ENCODE measurements around the gene NUP210.
A peak's percentile ranks its signal among the peaks of the same experiment; 100 is the strongest.
"Not testable (repeated sequence)": the region's sequence is repeated elsewhere in the genome, so short reads cannot be mapped to it uniquely, and the experiment has no call there.

Gene NUP210

GRCh38 chr3:13420045-13420830, at the start of gene NUP210:
TSS of gene NUP210 (minus strand) at chr3:13420322. CDS start at chr3:13420226, 96 bp downstream.
- DNase-seq, result peak; percentile 84

GRCh38 chr3:13466781-13467180, 46.7 kb upstream of the NUP210 start:
- no peak for DNase-seq

DNA sequence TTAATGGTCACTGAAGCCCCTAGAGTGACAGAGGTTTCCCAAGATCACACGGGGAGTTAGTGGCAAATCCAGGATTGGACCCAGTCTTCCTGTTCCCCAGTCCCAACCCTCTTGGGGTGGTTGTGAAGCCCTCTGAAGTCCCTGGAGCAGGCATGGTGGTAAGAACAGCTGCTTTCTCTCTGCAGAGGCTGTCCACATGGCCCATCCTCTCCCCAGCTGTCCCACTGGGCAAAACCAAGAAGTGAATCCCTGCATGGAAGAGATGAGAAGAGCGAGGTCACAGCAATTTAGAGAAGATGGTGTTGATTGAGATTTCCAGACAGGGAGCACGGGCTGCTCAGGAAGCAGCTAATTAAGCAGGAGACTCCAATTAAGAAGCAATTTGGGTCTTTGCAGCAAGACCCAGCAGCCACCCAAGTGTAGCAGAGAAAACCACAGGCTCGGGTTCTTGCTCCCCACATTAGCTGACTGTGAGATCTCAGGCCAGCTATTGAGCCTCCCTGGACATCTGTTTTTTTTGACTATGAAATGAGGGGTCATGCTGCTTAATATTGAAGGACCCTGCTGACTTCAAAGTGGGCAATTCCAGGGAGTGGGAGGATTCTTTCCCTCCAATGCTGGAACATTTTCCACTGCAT, 45.2 kb upstream of the NUP210 start:
- DNase-seq, result no peak

- DNase-seq, result no peak
Measured at GRCh38 chr3:13463618-13464400, 43.7 kb upstream of the NUP210 start.

- DNase-seq, result no peak
Measured at GRCh38 chr3:13462822-13463221, 42.7 kb upstream of the NUP210 start.

GRCh38 chr3:13462125-13462629, 42.1 kb upstream of the NUP210 start:
- no peak for DNase-seq

- peak; percentile 86 for DNase-seq
Measured at GRCh38 chr3:13461169-13462124, 41.3 kb upstream of the NUP210 start.

GRCh38 chr3:13460341-13460736, 40.2 kb upstream of the NUP210 start:
- no peak for DNase-seq

DNA sequence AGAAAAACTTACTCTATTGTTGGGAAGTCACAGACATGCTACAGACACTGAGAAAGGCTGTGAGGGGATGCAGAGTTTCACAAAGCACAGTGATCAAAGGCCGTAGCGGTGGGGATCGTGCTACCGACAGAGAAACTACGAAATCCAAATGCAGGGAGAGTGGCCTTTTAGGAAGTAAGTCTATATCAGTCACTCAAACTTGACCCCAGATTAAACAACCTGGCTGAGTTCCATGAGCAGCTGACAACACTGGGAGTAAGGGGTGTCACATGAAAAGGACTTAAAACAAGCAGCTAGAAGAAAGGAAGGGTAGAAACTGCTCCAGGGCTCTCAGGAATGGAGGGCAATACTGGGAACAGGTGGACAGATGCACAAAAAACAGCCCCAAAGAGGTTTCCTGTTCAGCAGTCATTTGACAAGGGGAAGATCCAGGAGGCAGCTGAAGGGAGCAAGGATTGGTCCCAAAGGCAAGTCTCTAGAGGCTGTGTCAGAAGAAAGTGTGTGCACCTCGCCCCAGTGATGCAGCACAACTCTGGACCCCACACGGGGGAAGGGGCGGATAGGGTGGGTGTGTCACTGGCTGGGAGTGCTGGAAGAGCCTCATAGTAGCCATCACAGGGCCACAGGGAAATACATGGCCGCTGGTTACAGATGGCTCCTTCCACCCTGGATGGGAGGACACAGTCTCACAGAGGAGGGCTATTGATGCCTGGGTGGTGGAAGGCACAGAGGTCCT, 39.7 kb upstream of the NUP210 start:
- no peak for DNase-seq

GRCh38 chr3:13457593-13457992, 37.5 kb upstream of the NUP210 start:
- no peak for DNase-seq

- peak; percentile 38 for DNase-seq
Measured at GRCh38 chr3:13455644-13456043, 35.5 kb upstream of the NUP210 start.

DNA sequence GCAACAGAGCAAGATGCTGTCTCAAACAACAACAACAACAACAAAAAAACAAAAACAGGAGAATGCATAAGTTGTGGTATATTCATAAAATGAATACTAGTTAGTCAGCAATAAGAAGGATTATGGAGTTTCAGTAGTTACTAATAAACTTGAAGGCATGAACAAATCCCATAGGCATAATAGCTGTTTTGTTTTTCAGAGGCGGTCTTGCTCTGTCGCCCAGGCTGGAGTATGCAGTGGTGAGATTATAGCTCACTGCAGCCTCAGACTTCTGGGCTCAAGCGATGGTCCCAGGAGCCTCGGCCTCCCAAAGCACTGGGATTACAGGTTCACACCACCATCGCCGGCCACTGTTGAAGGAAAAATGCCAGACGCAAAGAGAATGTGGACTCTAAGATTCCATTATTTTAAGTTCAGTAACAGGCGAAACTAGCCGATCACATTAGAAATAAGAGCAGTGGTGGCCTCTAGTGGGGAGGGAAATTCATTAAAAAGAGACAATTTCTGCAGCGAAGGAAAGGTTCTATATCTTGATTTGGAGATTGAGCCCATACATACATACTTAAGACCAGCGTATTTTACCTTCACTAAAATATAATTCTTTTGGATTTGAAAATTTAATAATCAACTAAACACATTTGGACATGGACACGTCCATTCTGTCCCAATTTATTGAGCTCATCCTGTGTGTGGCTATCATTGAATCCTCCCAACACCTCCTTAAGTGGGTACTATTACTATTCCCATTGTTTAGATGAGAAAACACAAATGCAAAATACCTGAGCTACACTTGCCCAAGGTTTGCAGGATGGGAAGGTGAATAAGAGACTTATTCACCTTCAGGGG, 32.6 kb upstream of the NUP210 start:
- DNase-seq, result peak; percentile 93

DNA sequence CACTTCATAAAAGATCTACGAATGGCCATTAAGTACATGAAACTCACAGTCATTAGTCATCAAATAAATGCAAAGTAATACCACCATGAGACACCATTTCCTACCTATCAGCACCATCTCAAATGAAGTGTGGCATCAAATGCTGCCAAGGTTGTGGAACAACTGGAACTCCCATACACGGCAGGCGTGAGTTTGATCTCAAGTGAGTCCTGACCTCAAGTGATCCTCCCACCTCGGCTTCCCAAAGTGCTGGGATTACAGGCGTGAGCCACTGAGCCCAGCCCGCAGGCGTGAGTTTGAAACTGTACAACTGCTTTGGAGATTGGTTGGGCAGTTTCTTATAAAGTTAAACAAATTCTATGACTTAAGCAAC, 31.2 kb upstream of the NUP210 start:
- peak; percentile 81 for DNase-seq

- peak; percentile 72 for DNase-seq
Measured at GRCh38 chr3:13442882-13443281, 22.8 kb upstream of the NUP210 start.

GRCh38 chr3:13440204-13440817, 20.2 kb upstream of the NUP210 start:
- DNase-seq, result no peak

GRCh38 chr3:13436213-13436612, 16.1 kb upstream of the NUP210 start:
- not testable (repeated sequence) for DNase-seq

DNA sequence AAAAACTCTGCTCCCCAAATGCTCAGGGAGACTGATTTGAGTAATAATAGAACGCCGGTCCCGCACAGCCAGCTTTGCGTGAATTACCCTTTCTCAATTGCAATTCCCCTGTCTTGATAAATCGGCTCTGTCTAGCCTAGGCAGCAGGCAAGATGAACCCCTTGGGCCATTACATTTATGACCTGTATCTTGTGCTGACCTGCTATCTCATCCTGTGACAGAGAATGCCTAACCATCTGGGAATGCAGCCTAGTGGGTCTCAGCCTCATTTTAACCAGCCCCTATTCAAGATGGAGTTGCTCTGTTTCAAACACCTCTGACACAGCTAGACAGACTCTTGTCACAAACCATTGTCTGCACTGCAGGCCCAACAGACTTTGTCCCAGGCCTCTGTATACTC, 13.8 kb upstream of the NUP210 start:
- no peak for DNase-seq

DNA sequence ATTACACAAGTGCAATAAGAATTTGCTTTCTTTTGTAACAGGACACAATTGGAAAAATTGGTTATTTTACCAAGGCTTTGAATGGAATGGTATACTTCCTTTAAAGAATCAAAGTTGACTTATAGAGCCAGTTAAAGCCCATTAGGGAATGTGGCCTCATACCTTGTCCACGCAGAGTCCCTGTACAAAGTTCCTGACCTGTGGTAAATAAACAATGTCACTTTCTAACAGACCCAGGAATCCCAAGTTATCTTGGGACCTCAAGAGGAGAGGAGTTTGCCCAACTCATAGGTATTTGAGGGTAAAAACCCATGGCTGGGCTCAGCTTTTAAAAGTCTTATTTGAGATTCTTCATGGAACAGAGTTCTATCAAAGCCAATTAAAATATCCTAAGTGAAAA, 12.0 kb upstream of the NUP210 start:
- DNase-seq, result no peak

DNA sequence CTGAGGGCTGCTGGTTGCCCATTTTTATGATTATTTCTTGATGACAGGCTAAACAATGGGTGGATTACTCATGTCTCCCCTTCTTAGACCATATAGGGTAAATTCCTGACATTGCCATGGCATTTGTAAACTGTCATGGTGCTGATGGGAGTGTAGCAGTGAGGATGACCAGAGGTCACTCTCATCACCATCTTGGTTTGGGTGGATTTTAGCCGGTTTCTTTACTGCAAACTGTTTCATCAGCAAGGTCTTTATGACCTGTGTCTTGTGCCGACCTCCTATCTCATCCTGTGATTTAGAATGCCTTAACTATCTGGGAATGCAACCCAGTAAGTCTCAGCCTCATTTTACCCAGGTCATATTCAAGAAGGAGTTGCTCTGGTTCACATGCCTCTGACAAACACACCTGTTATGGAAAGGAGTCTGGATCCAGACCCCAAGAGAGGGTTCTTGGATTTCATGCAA, 10.3 kb upstream of the NUP210 start:
- not testable (repeated sequence) for DNase-seq
